ENCODE measurements around the gene DEFB131A.
"Not testable (repeated sequence)": the region's sequence is repeated elsewhere in the genome, so short reads cannot be mapped to it uniquely, and the experiment has no call there.

- TF ChIP-seq CTCF (conservative IDR thresholded peaks at IDR 0.05); ZFX (IDR thresholded peaks at IDR 0.05): not testable (repeated sequence)
These were observed 1.9 kb upstream of the DEFB131A start for GRCh38 chr4:9442355-9442754.

All from C4-2B (cell line).